NB4 (cell line): ENCODE measurements around the gene SPATA16.

Experiments
- DNase-seq: peaks from one replicate; pipeline ENCODE4 v3.0.0; 2010; ENCODE audit warnings: low read depth
- H3K4me3 ChIP-seq: one replicate; pipeline ENCODE4 v1.5.1; 2011; ENCODE audit warnings: mild to moderate bottlenecking, low read depth, low read length, moderate library complexity
- CTCF ChIP-seq: IDR thresholded peaks from one replicate; pipeline ENCODE4 v1.5.1; 2012; ENCODE audit warnings: low read depth, low read length
- MAX ChIP-seq: IDR thresholded peaks from 2 replicates; pipeline ENCODE4 v1.6.1; 2011; ENCODE audit warnings: low read depth, low read length
- MYC ChIP-seq: IDR thresholded peaks from 2 replicates; pipeline ENCODE4 v1.6.1; 2011; ENCODE audit warnings: low read depth, low read length
- POLR2A ChIP-seq: IDR thresholded peaks from 2 replicates; pipeline ENCODE4 v1.6.1; 2011; ENCODE audit warnings: mild to moderate bottlenecking; ENCODE audit not compliant: insufficient read length; ENCODE audit errors: extremely low read depth

The SPATA16 gene

GRCh38 chr3:172915911-172916514 is 225.0 kb downstream of the SPATA16 start:
- no peak for DNase-seq
- H3K4me3 ChIP-seq = no peak overlapping the region
- TF ChIP-seq MYC = no peak

DNA sequence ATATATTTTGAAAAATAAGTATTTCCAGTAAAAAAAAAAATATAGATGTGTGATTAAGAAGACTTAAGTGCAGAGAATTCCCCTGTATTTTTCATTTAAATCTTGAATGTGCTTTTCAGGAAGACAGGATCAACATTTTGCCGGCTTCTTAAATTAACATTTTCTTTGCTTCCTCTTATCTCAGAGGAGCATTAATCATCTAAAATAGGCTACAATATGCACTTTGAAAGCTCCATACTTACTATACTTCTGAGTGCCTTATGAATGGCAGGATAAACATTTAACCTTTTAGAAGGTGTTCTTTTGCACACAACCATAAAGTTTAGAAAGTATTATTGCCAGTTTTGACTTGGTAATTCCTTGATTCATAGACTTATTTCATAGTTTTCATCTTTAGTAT is 226.2 kb downstream of the SPATA16 start:
- no peak overlapping the region for H3K4me3 ChIP-seq
- no peak for DNase-seq
- no peak for TF ChIP-seq POLR2A
- no peak for TF ChIP-seq MYC
- TF ChIP-seq MAX = no peak
- no peak for TF ChIP-seq CTCF

GRCh38 chr3:172913911-172914655 is 227.0 kb downstream of the SPATA16 start:
- no peak for DNase-seq
- H3K4me3 ChIP-seq = no peak overlapping the region
- TF ChIP-seq MAX = no peak
- no peak for TF ChIP-seq CTCF
- TF ChIP-seq POLR2A = no peak
- no peak for TF ChIP-seq MYC

DNA sequence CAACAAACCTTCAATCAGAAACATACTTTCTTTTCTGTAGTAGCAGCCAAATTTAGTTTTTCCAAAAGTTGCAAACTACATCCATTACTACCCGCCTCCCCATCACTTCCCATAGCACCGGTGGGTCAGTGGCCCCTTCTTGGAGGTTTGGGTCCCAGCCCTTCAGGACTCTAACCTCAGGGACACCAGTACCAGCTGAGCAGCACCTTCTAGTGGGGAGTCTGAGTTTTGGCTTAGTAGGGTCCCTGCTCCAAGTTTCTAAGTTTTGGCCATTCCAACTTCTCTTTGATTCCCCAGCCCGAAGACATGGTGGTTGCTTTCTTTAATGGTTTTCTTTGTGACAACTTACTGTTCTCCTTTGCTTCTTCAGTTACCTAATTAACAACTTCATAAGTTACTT is 229.9 kb downstream of the SPATA16 start:
- no peak overlapping the region for H3K4me3 ChIP-seq
- no peak for DNase-seq
- TF ChIP-seq POLR2A = no peak
- no peak for TF ChIP-seq MAX
- peak; percentile 10 for TF ChIP-seq CTCF
- no peak for TF ChIP-seq MYC

GRCh38 chr3:172908771-172909270 is 232.2 kb downstream of the SPATA16 start:
- no peak for DNase-seq
- H3K4me3 ChIP-seq = no peak overlapping the region
- TF ChIP-seq POLR2A (no peak), MYC (no peak)

GRCh38 chr3:172905451-172905850 is 235.6 kb downstream of the SPATA16 start:
- DNase-seq = no peak
- H3K4me3 ChIP-seq = no peak overlapping the region

More at GRCh38 chr3:172905451-172905850, 235.6 kb downstream of the SPATA16 start:
- TF ChIP-seq MYC (no peak), CTCF (no peak), MAX (no peak), POLR2A (no peak)
